Activated T-cell treated with anti-CD3 and anti-CD28 coated beads for 48 hours (primary cell): Measurements from ENCODE around the gene MLIP.
"Not testable (repeated sequence)": the region's sequence is repeated elsewhere in the genome, so short reads cannot be mapped to it uniquely, and the experiment has no call there.

ENCODE experiments used
- DNase-seq: peaks from one replicate; pipeline ENCODE4 v3.0.0-alpha.2; 2020; ENCODE audit warnings: low read depth

MLIP gene

DNA sequence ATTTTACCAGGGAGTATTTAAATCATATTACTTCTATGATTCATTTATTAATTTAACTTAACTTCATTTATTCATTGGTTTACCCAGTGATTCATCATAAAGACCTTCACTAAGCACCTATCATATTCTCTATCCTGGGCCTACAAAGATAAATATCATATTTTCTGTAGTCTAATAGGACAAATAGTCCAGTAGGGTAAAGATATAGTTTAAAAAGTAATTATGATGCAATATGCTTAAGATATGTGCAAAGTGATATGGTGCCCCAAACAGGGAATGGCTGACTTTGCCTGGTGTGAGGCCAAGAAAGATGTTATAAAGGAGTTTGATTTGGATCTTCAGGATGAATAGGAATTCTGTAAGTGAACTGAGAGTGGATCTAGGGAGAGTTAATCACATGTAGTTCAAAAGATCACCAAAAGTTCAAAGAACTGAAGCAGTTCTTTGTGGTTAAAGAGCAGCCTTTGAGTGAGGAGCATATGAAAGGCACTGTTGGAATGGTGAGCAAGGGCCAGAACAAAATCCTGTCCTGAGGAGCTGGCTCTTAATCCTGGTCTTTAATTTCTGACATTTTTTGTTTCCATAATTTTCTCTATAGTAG is 45.5 kb downstream of the MLIP start:
- DNase-seq = no peak

- DNase-seq = no peak
These were observed 46.2 kb downstream of the MLIP start for GRCh38 chr6:54157405-54157804.

DNA sequence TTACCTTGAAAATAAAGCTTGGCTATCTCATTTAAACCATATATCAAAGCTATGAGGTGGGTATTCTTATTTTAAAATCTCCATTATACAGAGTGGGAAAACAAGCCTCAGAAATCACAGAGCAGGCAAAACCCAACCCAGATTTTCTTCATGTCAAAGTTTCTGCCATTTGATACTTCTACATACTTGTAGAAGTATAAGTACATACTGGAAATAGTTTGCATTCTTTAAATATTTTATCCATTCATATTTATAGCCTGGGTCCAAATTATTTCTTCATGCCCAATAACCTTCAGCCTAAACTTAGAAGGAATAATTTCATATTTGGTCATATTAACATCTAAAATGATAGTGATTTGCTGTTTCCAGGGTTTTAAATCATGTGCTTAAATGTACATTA is 61.8 kb downstream of the MLIP start:
- no peak for DNase-seq

DNA sequence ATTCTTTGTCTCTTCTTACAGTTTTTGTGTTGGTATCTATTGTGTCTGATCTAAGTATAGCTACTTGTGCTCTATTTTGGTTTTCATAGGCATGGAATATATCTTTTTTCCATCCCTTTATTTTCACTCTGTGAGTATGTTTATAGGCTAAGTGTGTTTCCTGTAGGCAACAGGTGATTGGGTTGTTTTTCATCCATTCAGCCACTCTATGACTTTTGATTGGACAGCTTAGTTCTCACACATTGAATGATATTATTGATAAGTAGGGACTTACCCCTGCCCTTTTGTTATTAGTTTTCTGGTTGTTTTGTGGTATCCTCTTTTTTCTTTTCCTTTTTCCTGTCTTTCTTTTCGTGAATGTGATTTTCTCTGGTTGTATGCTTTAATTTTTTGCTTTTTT is 67.9 kb downstream of the MLIP start:
- no peak for DNase-seq

DNA sequence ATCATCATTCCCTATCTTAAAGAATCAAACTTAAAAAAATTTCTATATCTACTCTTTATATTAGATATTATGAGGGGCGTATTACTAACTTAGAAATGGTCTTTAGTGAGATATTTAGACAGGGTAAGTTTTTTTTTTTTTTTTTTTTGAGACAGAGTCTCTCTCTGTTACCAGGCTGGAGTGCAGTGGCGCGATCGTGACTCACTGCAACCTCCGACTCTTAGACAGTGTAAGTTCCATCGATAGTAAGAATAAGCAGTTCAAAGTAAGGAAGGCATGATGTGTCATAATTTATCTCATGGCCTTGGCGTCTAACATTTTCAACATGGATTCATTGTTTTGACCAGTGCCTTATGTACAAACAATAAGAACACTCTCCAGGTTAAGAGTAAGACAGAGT is 72.4 kb downstream of the MLIP start:
- DNase-seq = no peak

GRCh38 chr6:54185885-54186284 is 74.6 kb downstream of the MLIP start:
- no peak for DNase-seq

- DNase-seq = no peak
These were observed 77.6 kb downstream of the MLIP start for GRCh38 chr6:54188846-54189245.

DNA sequence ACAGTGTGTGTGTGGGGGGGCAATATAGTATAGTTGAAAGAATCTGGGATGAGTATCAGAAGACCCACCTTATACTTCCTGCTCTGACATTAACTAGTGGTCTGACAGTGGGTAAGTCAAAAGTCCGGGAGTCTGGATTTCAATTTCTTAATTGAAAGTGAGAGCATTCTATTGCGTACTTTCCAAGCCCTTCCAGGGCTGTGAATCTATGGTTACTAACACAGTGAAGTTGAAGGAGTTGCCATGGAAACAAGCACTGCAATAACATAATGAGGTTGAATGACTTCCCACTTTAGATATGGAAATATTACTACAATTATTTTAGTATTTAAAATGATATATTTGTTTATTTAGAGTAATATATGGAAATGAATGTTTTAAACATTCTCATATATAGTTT is 80.2 kb downstream of the MLIP start:
- no peak for DNase-seq

GRCh38 chr6:54192993-54193392 is 81.8 kb downstream of the MLIP start:
- no peak for DNase-seq

DNA sequence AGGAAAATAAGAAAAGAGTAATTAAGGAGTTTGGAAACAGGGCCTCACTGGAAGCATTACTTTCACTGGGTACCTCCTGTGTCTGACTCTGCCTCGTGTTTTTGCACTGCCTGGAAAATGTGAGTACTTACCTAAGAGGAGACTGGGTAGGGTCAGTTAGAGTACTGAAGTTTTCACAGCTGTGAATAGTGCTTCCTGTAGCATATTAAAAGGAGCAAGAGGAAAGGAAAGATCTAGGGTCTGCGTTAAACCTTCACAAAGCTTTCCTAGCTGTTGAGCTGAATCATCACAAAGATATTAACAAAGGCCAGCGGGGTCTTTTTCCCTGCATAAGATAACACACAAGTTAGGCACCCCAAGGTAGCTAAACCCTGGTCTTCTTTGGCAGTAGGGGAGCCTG is 82.3 kb downstream of the MLIP start:
- no peak for DNase-seq

DNA sequence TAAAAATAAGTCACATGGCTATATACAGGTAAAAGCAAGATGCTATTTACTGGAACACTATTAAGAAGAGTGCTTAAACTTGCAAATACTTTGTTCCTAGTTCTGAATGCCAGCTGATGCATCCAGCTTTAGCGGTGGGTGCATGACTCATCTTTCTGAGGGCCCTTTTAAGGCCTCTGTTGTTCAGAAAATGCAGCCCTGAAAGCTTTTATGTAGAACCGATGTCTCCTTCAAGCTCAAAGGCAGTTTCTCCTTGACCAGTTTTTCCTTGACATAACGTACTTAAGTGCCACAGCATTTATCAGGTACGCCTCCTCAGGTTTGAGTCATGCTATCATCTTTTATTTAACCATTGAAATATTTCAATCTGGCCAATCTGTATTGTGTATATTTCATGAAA is 82.8 kb downstream of the MLIP start:
- no peak for DNase-seq

GRCh38 chr6:54195637-54196036 is 84.4 kb downstream of the MLIP start:
- DNase-seq = no peak

- DNase-seq = no peak
These were observed 85.7 kb downstream of the MLIP start for GRCh38 chr6:54196905-54197304.

DNA sequence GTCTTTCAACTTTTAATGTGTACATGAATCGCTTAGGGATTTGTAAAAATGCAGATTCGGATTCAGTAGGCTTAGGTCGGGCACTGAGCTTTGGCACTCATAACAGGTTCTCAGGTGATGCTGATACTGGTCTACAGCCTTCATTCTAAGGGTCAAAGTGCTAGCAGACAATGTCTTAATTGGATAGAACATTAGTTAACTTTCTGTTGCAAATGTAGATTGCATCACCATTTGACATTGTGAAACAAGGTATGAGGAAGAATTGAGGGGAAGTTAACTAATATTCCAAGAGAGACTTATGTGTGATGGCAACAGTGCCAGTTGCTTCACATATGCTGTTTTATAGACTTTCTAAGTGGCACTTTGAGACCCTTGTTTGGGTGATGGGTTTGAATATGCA is 86.9 kb downstream of the MLIP start:
- DNase-seq = no peak

GRCh38 chr6:54203474-54204035 is 92.3 kb downstream of the MLIP start:
- not testable (repeated sequence) for DNase-seq

DNA sequence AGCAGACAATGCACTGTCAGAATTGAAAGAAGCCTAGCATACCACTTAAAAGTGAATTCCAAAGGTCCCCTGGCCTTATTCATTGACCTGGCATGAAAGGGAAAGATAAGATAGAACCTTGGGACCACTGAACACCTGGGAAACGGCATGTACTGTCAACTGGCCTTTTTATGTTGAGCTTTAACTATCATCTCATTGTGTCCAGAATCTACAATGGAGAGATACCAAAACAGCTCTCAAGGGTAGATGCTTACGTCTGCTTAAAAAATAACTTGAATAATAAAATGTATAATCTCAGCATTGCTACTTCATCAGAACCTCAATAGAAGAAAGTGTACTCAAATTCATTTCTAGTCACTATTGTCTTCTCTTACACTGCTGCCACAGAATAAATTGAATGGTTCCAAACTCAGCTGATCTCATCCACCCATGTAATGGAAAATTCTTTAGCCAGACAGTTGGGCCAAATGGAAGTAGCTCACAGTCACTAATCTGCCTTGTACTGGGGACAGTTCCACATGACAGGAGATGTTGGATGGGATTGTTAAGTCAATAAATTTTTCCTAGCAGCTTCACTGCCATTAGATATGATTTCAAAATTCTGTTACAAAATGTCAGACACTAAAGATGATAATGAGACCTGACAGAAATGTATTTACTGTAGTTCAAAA is 93.8 kb downstream of the MLIP start:
- DNase-seq = no peak

DNA sequence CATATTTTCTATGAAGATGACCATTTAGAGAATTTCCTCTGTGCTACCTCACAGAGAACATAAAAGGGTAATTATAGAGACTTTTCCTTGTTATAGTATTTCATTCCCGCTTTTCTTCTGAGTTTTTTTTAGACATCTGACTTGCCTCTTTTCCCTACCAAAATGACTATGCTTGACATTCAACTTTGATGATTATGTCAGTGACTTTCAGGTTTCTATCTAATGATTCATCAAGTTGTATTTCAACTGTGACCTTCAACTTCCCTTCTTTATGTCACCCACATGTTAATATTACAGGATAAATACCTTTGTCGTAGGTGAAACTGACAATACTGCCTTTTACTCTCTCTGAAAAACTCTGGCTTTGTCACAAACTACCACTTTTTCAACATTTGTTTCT is 95.3 kb downstream of the MLIP start:
- DNase-seq = no peak

DNA sequence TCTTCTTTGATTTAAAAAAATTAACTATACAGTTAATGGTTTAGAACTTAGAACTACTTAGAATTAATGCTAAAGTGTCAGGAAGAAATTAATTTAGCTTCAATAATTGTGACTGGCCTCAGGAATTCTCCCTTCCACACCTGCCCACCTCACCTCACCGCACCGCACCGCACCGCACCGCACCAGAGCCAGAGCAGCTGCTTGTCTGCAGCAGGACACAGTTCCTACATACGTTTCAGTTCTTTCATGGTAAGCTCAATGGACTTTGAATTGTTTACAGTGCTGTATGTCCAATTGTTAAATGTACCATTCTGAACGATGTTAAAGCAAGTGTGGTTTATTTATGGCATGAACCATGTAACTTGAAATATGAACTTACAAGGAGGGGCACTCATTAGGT is 98.7 kb downstream of the MLIP start:
- not testable (repeated sequence) for DNase-seq

DNA sequence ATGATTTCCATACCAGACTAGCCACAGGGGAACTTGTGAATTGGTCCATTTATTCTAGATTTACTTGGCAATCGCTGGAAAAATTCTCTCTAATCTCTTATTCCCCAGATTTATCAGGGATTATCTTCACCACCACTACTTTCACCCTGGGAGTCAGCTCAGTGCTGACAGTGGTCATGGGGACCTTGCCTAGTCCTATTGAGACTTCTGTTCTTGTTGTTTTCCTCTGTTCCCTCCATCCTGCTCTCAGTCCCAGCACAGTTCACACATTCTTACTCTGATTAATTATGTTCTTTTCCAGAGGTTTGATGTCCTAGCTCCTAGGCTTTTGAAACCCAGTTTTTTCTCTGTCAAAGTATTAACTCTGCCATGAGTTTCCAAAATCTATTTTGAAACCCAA is 103.0 kb downstream of the MLIP start:
- DNase-seq = no peak

DNA sequence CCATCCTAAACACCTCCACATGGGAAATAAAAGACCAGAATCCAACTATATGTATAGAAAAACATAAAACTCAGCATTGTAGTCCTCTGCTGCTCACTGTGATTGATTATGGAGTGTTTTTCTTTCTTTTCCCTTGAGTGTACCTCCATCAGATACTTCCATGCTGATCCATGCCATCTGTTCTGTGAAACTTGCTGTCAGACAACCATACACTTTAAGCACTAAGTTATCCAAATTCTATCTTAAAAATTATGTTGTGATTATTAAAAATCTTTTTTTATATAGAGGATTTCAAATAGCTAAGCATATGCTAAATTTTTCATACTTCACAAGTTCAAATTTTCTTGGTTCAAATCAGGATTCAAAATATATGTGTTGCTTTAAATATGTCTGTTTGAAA is 105.1 kb downstream of the MLIP start:
- DNase-seq = no peak

GRCh38 chr6:54217018-54217417 is 105.8 kb downstream of the MLIP start:
- no peak for DNase-seq

GRCh38 chr6:54222217-54222616 is 111.0 kb downstream of the MLIP start:
- DNase-seq = no peak

DNA sequence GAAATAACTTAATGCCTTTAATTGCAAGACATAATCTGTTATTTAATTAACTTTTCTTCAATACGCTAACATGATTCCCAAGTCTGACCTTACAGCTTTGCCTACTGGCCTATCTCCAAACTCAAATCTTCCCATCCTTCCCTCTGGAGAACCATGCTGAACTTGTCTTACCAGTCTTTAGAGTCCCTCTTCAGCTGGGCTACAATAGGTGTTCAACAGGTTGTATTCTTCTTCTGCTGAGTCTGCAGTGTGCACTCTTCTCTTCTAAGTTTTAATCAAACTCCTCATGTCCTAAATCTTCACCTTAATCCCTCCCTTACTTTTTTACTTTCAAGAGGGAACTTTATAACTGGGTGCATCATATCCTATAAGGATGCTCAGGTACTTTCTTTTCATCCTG is 121.5 kb downstream of the MLIP start:
- DNase-seq = no peak

GRCh38 chr6:54234539-54234938 is 123.3 kb downstream of the MLIP start:
- DNase-seq = no peak
